ENCODE data around the gene MEF2C.
A peak's percentile ranks its signal among the peaks of the same experiment; 100 is the strongest.

MEF2C gene

DNA sequence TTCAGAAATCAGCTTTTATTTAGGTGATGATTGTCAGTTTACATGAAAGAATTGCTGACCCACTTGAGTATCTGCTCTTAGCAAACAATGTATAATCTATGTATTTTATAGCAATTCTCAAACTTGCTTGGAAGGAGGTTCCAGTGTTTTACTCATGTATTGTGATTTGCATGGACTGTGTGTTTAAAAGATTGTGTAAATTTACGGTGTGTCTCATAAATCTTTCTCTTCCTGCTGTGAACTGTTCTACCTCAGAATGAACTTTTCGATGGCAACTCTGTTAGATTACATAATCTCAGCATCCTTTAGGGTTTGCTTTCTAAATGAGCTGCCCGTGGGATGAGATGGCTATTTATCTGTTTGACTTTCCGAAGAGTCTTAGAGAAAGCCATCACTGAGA lies 122.5 kb downstream of the MEF2C start:
- no peak for DNase-seq (ENCODE audit: low read depth, low spot score)

DNA sequence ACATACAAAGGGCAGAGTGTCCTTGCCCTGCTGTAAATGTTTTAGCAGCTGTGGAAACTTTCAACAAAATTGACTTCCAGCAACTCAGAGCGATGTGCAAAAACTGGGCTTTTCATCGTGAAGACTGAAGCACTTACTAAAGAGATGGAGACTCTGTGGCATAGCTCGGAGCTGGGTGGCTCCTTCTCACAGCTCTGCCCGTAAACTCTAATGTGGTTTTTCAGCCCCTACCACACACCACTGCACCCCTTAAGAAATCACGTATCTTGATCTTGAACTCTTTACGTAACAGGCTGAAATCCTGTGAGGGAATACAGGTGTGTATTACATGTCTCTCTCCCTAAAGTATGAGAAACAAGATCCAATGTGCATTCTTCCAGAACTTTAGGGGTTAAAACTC lies 124.4 kb downstream of the MEF2C start:
- no peak for DNase-seq (ENCODE audit: low read depth, low spot score)

DNA sequence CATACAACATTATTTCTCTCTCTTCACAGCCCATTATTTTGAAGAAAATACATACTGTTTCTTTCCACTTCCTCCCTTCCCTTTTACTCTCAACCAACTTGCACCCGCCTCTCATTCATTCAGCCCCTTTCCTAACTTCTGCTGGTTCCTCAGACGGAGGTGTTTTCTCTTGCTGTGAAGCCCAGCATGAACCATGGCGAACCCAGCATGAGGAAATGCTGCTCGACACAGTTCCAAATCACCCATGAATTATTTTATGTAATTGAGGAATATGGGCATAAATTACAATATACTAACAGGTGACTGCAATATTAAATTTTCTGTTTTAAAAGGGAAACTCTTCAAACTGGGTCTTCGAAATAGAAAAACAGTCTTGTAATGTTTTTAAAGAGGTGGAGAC lies 124.8 kb downstream of the MEF2C start:
- no peak for DNase-seq (ENCODE audit: low read depth, low spot score)

- no peak for DNase-seq (ENCODE audit: low read depth, low spot score)
These were observed 126.0 kb downstream of the MEF2C start for GRCh38 chr5:88756953-88757352.

DNA sequence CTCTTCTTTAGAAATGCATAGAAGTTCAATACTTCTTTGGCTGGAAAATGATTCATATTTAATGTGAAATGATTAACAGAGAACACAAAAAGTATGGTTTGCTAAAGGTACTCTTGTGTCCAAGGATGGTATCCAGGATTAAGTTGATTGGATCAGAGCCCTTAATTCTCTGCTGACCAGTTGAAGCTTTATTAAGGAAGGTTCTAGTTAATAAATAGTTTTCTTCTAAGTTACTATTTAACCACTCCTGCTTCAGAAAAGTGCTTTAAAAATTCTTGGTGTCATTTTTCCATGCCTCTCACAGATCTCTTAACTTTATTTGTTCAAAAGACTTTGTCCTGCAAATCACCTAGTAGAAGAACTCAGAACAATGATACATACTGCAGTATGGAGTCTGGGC lies 134.3 kb downstream of the MEF2C start:
- no peak for DNase-seq (ENCODE audit: low read depth, low spot score)

- no peak for DNase-seq (ENCODE audit: low read depth, low spot score)
These were observed 136.5 kb downstream of the MEF2C start for GRCh38 chr5:88746438-88746882.

GRCh38 chr5:88745093-88745696 lies 137.8 kb downstream of the MEF2C start:
- no peak for DNase-seq (ENCODE audit: low read depth, low spot score)

GRCh38 chr5:88743231-88743834 lies 139.7 kb downstream of the MEF2C start:
- DNase-seq (ENCODE audit: low read depth, low spot score), result no peak

DNA sequence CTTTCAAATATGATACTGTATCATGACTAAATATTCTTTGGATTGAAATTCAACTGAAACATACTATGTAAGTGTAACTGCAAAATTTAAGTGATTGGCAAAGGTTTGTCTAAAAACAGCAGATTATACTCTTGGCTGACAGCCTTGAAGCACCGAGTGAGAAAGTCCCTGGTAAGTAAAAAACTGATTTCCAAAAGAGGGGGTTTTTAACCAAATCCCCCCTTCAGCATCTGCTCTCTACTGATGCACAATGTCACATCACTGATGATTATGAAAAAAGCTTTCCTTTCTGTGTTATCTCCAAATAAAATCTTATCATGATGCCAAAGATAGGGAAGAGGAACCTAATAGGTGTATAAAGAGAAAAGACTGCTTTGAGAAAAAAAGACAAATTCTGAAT lies 141.0 kb downstream of the MEF2C start:
- DNase-seq (ENCODE audit: low read depth, low spot score), result no peak

- DNase-seq (ENCODE audit: low read depth, low spot score), result no peak
These were observed 142.3 kb downstream of the MEF2C start for GRCh38 chr5:88740604-88741185.

- DNase-seq (ENCODE audit: low read depth, low spot score), result no peak
These were observed 146.5 kb downstream of the MEF2C start for GRCh38 chr5:88736494-88736893.

- no peak for DNase-seq (ENCODE audit: low read depth, low spot score)
These were observed 148.0 kb downstream of the MEF2C start for GRCh38 chr5:88734983-88735382.

DNA sequence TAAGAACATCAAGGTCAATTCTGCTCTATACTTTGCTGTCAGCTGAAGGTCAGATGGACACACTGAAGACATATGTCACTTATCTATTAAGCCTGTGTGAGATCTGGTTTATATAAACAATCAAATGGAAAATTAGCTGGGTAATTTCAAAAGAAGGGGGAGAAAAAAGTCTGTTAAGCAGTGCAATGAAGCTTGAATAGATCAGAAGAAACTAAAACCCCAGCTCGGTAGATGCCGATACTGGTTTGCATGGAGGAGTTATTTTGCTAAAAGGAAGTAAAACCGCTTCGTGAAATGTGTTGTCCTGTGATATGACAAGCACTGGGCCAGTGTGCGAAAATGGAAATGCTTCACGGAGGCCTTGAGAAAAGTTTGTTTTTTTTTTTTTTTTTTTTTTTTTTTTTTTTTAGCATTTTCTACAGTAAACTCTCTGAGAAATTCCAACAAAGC lies 148.8 kb downstream of the MEF2C start:
- DNase-seq (ENCODE audit: low read depth, low spot score), result no peak

DNA sequence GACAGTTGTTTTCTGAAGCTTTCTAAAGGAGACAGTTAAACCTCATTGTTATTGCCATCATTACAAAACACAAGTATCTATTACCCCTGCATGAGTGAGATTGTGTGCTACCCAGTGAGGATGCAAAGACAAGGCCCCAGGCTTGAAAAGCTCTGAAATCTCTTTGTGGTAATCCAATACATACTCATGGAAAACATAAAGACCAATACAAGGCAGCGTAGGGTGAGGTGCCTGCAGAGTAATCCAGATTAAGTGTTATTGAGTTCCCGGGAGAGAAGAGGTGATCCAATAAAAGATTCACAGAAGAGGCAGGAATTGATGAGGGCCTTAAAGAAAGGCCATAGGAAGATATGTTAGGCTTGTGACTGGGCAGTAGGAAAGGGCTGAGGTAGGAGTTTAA lies 150.1 kb downstream of the MEF2C start:
- no peak for DNase-seq (ENCODE audit: low read depth, low spot score)

- no peak for DNase-seq (ENCODE audit: low read depth, low spot score)
These were observed 150.8 kb downstream of the MEF2C start for GRCh38 chr5:88732181-88732633.

DNA sequence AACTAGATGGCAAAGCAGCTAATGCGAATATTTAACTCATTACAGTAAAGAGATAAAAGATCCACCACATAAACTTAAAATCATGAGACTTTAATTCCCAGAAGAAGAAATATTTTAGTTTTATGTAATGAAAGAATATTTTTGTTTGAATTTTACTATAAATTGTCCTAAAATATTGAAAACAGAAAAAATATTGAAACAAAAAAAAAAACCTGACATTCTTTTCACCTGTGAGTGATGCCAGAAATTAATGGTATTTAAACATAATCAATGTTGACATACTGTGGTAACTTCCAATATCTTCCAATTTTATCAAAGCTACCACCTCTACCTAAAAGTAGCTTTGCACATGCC lies 153.2 kb downstream of the MEF2C start:
- no peak for DNase-seq (ENCODE audit: low read depth, low spot score)

- DNase-seq (ENCODE audit: low read depth, low spot score), result peak; percentile 69
These were observed 153.7 kb downstream of the MEF2C start for GRCh38 chr5:88729084-88729828.

DNA sequence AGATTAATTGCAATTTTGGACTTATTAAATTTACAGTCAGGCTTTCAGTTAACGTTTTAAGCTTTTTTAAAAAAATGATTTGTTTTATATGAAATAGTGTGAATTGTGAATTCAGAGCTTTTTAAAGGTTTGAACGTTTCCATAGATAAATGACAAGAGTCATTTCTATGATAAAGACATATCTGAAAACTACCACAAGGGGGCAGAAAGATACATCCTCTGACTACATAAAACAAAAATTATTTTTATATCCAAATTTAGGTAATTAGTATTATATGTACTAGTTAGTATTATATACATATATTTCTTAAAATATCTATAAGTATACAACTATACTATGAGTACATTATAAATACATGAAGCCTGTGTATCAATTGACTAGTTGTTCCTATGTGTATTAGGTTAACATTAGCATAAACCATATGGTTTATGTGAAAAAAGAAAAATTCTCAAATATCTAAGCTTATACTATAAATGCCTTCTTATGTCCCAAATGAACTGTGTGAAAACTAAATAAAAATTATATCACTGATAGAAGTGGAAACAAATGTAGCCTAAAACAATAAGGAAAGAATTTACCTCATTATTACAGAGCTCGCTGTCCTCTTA lies 155.2 kb downstream of the MEF2C start:
- DNase-seq (ENCODE audit: low read depth, low spot score), result no peak

DNA sequence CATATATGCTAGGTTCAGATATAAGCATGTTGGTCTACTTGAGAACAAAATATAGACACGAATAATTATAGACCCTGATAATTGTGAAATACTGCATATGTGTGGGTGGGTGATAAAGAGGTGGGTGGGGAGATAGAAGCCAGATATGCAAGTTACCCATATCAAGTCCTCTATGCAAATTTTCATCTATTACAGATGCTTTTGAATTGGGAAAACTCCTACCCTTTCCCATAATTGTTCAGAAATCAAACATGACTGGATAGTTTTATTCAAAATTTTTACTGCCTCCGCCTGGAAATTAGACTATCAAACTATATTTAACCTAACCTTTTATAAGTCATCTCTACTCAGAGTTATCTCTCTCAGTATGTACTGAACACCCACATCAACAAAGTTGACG lies 157.5 kb downstream of the MEF2C start:
- DNase-seq (ENCODE audit: low read depth, low spot score), result no peak

GRCh38 chr5:88724201-88724600 lies 158.8 kb downstream of the MEF2C start:
- no peak for DNase-seq (ENCODE audit: low read depth, low spot score)

- DNase-seq (ENCODE audit: low read depth, low spot score), result no peak
These were observed 160.4 kb downstream of the MEF2C start for GRCh38 chr5:88722546-88723073.

DNA sequence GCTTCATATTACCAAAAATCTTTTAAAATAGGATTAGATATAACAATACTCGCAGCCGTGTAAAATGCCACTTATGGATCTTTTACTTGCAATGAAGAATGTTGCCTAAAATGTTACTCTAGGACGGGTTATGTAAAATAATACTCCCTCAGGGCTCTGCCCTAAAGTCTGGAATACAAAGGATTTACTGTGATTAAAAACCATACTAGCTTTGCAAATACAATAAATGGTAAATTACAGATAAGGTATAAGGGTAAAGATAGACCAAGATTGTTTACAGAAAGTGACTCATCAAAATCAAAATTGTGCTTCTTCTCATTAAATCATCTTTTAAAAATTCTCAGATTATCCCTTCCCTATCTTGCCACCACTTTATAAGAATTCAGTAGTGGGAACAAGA lies 163.6 kb downstream of the MEF2C start:
- no peak for DNase-seq (ENCODE audit: low read depth, low spot score)

Data from smooth muscle cell of the brain vasculature (primary cell).